OCI-LY3 (cell line): ENCODE results near the gene ESRRG.

Experiments used
- CTCF ChIP-seq: fragments of 200-600, 300-600 bp; sonication (generic); IDR thresholded peaks from 2 replicates; pipeline ENCODE4 v1.5.1; 2014; ENCODE audit warnings: antibody characterized with exemption, low read length, low read depth
- EZH2phosphoT487 ChIP-seq: fragments of 200-600 bp; shearing (Covaris generic); IDR thresholded peaks from 2 replicates; pipeline ENCODE4 v1.6.1; 2018; ENCODE audit warnings: antibody characterized with exemption, mixed run types, low read depth

GRCh38 chr1:216542263-216542662 is 181.0 kb downstream of the ESRRG start:
- TF ChIP-seq CTCF: no peak
- no peak for TF ChIP-seq EZH2phosphoT487
